ENCODE results near the gene RNF19B.

Gene RNF19B

GRCh38 chr1:32897082-32898049 is 67.2 kb downstream of the RNF19B start:
- Mint-ChIP-seq H3K9me3 (no peaks in the 10 kb centered on the region), H3K27ac (no peak overlapping the region), H3K4me3 (no peak overlapping the region), H3K4me1 (peaks cover 8% of the 10 kb centered on the region), H3K36me3 (no peaks in the 10 kb centered on the region)
- ATAC-seq = no peak
- no peak for DNase-seq (ENCODE audit: low spot score in 2 of 2)

GRCh38 chr1:32896451-32896850 is 68.2 kb downstream of the RNF19B start:
- DNase-seq (ENCODE audit: low spot score in 2 of 2) = no peak
- no peak overlapping the region for H3K4me3 Mint-ChIP-seq
- no peaks in the 10 kb centered on the region for H3K9me3 Mint-ChIP-seq
- ATAC-seq = no peak
- no peak overlapping the region for H3K27ac Mint-ChIP-seq
- H3K4me1 Mint-ChIP-seq = peaks cover 13% of the 10 kb centered on the region
- H3K36me3 Mint-ChIP-seq = no peaks in the 10 kb centered on the region

GRCh38 chr1:32895325-32896215 is 69.0 kb downstream of the RNF19B start:
- Mint-ChIP-seq H3K9me3 (no peaks in the 10 kb centered on the region), H3K4me1 (peaks cover 10% of the 10 kb centered on the region), H3K36me3 (no peaks in the 10 kb centered on the region), H3K27ac (no peak overlapping the region), H3K4me3 (no peak overlapping the region)
- no peak for DNase-seq (ENCODE audit: low spot score in 2 of 2)
- no peak for ATAC-seq

GRCh38 chr1:32894681-32895080 is 69.9 kb downstream of the RNF19B start:
- H3K27ac Mint-ChIP-seq = no peak overlapping the region
- H3K36me3 Mint-ChIP-seq = no peaks in the 10 kb centered on the region
- H3K4me1 Mint-ChIP-seq = peaks cover 8% of the 10 kb centered on the region
- ATAC-seq (no peak), DNase-seq (ENCODE audit: low spot score in 2 of 2) (no peak)
- H3K9me3 Mint-ChIP-seq = no peaks in the 10 kb centered on the region
- H3K4me3 Mint-ChIP-seq = no peak overlapping the region

- Mint-ChIP-seq H3K27ac (no peak overlapping the region), H3K9me3 (no peaks in the 10 kb centered on the region), H3K4me3 (peak overlapping the region; percentile 70), H3K36me3 (no peaks in the 10 kb centered on the region), H3K4me1 (peaks cover 8% of the 10 kb centered on the region)
- no peak for ATAC-seq
- DNase-seq (ENCODE audit: low spot score in 2 of 2) = no peak
Measured at GRCh38 chr1:32894019-32894600, 70.5 kb downstream of the RNF19B start.

- Mint-ChIP-seq H3K27ac (no peak overlapping the region), H3K4me3 (peak overlapping the region; percentile 70), H3K9me3 (no peaks in the 10 kb centered on the region), H3K4me1 (peaks cover 8% of the 10 kb centered on the region), H3K36me3 (no peaks in the 10 kb centered on the region)
- DNase-seq (ENCODE audit: low spot score in 2 of 2) (no peak), ATAC-seq (peak; percentile 31)
Measured at GRCh38 chr1:32893198-32894018, 71.2 kb downstream of the RNF19B start.

- peak in 1 of 2 donors; percentile 42 for DNase-seq (ENCODE audit: low spot score in 2 of 2)
- H3K36me3 Mint-ChIP-seq = no peaks in the 10 kb centered on the region
- H3K9me3 Mint-ChIP-seq = no peaks in the 10 kb centered on the region
- H3K27ac Mint-ChIP-seq = no peak overlapping the region
- peak; percentile 68 for ATAC-seq
- H3K4me3 Mint-ChIP-seq = peak overlapping the region; percentile 70
- peaks cover 8% of the 10 kb centered on the region for H3K4me1 Mint-ChIP-seq
Measured at GRCh38 chr1:32892368-32893197, 72.0 kb downstream of the RNF19B start.

GRCh38 chr1:32891630-32892029 is 73.0 kb downstream of the RNF19B start:
- Mint-ChIP-seq H3K36me3 (no peaks in the 10 kb centered on the region), H3K27ac (no peak overlapping the region), H3K9me3 (no peaks in the 10 kb centered on the region), H3K4me1 (peaks cover 8% of the 10 kb centered on the region), H3K4me3 (peak overlapping the region; percentile 70)
- no peak for ATAC-seq
- DNase-seq (ENCODE audit: low spot score in 2 of 2) = no peak

GRCh38 chr1:32891241-32891570 is 73.4 kb downstream of the RNF19B start:
- no peak for DNase-seq (ENCODE audit: low spot score in 2 of 2)
- Mint-ChIP-seq H3K4me3 (no peak overlapping the region), H3K9me3 (no peaks in the 10 kb centered on the region), H3K36me3 (no peaks in the 10 kb centered on the region), H3K27ac (no peak overlapping the region), H3K4me1 (peaks cover 8% of the 10 kb centered on the region)
- ATAC-seq = no peak

- no peak for DNase-seq (ENCODE audit: low spot score in 2 of 2)
- Mint-ChIP-seq H3K4me3 (no peak overlapping the region), H3K27ac (no peak overlapping the region)
Measured at GRCh38 chr1:32890516-32891240, 73.9 kb downstream of the RNF19B start.

GRCh38 chr1:32889731-32890278 is 74.8 kb downstream of the RNF19B start:
- peaks cover 18% of the 10 kb centered on the region for H3K4me1 Mint-ChIP-seq
- DNase-seq (ENCODE audit: low spot score in 2 of 2) = no peak
- H3K36me3 Mint-ChIP-seq = no peaks in the 10 kb centered on the region
- no peak overlapping the region for H3K27ac Mint-ChIP-seq
- H3K4me3 Mint-ChIP-seq = no peak overlapping the region
- no peaks in the 10 kb centered on the region for H3K9me3 Mint-ChIP-seq
- ATAC-seq = no peak

More at GRCh38 chr1:32890516-32891240, 73.9 kb downstream of the RNF19B start:
- ATAC-seq = no peak
- Mint-ChIP-seq H3K36me3 (no peaks in the 10 kb centered on the region), H3K9me3 (no peaks in the 10 kb centered on the region), H3K4me1 (peaks cover 11% of the 10 kb centered on the region)

DNA sequence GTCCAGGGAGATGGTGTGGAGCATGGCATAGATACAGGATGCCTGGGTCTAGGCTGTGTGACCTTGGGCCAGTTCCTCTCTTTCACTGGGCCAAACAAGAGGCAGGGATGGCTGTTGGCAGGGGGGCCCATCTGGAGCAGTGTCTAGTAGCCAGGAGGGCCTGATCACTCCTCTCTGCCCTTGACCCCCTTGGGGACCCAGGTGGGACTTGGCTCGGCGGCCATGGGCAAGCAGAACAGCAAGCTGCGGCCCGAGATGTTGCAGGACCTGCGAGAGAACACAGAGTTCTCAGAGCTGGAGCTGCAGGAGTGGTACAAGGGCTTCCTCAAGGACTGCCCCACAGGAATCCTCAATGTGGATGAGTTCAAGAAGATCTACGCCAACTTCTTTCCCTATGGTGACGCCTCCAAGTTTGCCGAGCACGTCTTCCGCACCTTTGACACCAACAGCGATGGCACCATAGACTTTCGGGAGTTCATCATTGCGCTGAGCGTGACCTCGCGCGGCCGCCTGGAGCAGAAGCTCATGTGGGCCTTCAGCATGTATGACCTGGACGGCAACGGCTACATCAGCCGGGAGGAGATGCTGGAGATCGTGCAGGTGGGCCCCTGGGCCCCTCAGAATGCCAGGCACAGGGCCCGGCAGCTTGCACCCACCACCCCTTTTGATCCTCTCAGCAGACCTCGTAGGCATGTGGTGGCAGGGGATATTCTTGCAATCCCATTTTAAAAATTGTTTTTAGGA is 75.8 kb downstream of the RNF19B start:
- Mint-ChIP-seq H3K9me3 (no peaks in the 10 kb centered on the region), H3K4me3 (no peak overlapping the region), H3K27ac (no peak overlapping the region), H3K4me1 (peaks cover 18% of the 10 kb centered on the region), H3K36me3 (no peaks in the 10 kb centered on the region)
- ATAC-seq (no peak), DNase-seq (ENCODE audit: low spot score in 2 of 2) (no peak)

DNA sequence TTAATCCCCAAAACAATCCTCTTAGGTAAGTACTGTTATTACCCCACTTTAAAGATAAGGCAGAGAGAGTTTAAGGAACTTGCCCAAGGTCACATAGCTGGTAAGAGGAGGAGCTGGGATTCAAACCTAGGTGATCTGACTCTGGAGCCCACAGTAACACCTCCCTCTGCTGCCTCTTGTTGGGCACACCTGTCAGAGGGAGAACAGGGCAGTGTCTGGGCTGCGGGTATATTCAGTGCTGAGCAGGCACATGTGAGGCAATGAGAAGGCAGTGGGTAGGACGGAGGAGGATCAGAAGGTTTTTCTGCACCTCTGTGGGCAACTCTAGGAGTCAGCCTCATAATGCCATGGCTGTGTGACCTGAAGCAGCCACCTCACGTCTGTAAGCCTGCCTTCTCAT is 76.5 kb downstream of the RNF19B start:
- Mint-ChIP-seq H3K4me1 (peaks cover 18% of the 10 kb centered on the region), H3K27ac (no peak overlapping the region), H3K9me3 (no peaks in the 10 kb centered on the region)

More for the DNA sequence above, 76.5 kb downstream of the RNF19B start:
- no peaks in the 10 kb centered on the region for H3K36me3 Mint-ChIP-seq
- DNase-seq (ENCODE audit: low spot score in 2 of 2) = no peak
- ATAC-seq = no peak
- no peak overlapping the region for H3K4me3 Mint-ChIP-seq
